ENCODE data around the gene BHLHA9.

GRCh38 chr17:1255041-1255440 lies 15.2 kb upstream of the BHLHA9 start:
- TF ChIP-seq POLR2A (IDR thresholded peaks at IDR 0.05) (no peak), CTCF (IDR thresholded peaks at IDR 0.05) (no peak)
